ENCODE measurements around the gene HS3ST4. TPM values are rescaled to one million over a fixed set of nuclear protein-coding genes. Genes with fewer than 3 reads are reported as not detected.

Gene HS3ST4
- total RNA-seq, 1 experiment from 2014 or later = not detected

DNA sequence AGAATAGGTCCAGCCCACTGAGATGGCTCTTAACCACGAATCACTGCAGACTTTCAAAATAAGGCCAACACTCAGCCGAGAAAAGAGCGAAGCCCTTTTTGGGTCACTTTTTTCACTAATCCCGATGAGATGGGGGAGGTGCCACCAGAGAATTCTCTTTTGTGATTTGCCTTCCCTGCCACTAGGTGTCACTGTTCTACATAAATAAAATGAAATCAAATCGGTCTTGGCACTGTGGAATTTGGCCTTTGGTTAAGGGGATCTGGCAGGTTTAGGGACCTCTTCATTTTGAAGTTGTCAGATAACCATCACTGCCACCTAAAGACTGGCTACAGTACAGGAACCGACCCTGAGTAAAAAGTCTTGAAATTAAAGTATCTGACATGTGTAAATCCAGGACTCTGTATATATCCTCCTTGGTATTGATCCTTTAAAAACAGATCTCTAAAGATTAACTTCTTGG lies 147.0 kb downstream of the HS3ST4 start:
- intact Hi-C loops (cut with micrococcal nuclease) = loop anchor here (2.0 to 5.0 kb wide), 3 partner anchors 1270 to 1618 kb away; no protein-coding TSS in a partner anchor
- RAD21 ChIA-PET (ENCODE audit: low non-redundant PET in 1 of 2, low total read pairs in 2 of 2, uncharacterized antibody in 2 of 2, unreplicated experiment in 2 of 2) = no interaction called here
- no peak overlapping the region for H3K4me3 ChIP-seq (replicated peaks in 1 of 2; ENCODE audit: low read depth in 1 of 2, low read length in 2 of 2)
- no peaks in the 10 kb centered on the region for H3K9me2 ChIP-seq (ENCODE audit: insufficient read depth)
- H4K20me1 ChIP-seq (ENCODE audit: insufficient read depth) = no peaks in the 10 kb centered on the region
- peak; percentile 57 for ATAC-seq
- no peaks in the 10 kb centered on the region for H3K4me1 ChIP-seq (ENCODE audit: control insufficient read depth in 1 of 2, insufficient read depth in 2 of 2, low read length in 2 of 2)
- POLR2A ChIA-PET = no interaction called here
- peak; percentile 27 for DNase-seq (ENCODE audit: low read depth, low spot score)
- H3K79me2 ChIP-seq (ENCODE audit: insufficient read depth, low read length) = no peaks in the 10 kb centered on the region
- BruUV-seq (replicated peaks) = no TSS peak
- no peaks in the 10 kb centered on the region for H3K27me3 ChIP-seq (ENCODE audit: insufficient read depth, low read length)
- H3K9ac ChIP-seq (ENCODE audit: low read length) = no peak overlapping the region
- no peak overlapping the region for H3K27ac ChIP-seq (ENCODE audit: low read depth, low read length)
- no peak overlapping the region for H3K4me2 ChIP-seq (ENCODE audit: low read length)
- H2AFZ ChIP-seq (ENCODE audit: low read depth, low read length, poor library complexity, severe bottlenecking) = no peak overlapping the region
- TF ChIP-seq JUND (IDR thresholded peaks at IDR 0.05) (no peak), RAD21 (IDR thresholded peaks at IDR 0.05; ENCODE audit: low read depth) (peak; percentile 60)
- TF ChIP-seq, protein P1, sequence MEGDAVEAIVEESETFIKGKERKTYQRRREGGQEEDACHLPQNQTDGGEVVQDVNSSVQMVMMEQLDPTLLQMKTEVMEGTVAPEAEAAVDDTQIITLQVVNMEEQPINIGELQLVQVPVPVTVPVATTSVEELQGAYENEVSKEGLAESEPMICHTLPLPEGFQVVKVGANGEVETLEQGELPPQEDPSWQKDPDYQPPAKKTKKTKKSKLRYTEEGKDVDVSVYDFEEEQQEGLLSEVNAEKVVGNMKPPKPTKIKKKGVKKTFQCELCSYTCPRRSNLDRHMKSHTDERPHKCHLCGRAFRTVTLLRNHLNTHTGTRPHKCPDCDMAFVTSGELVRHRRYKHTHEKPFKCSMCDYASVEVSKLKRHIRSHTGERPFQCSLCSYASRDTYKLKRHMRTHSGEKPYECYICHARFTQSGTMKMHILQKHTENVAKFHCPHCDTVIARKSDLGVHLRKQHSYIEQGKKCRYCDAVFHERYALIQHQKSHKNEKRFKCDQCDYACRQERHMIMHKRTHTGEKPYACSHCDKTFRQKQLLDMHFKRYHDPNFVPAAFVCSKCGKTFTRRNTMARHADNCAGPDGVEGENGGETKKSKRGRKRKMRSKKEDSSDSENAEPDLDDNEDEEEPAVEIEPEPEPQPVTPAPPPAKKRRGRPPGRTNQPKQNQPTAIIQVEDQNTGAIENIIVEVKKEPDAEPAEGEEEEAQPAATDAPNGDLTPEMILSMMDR (IDR thresholded peaks at IDR 0.05 in 2 of 3, conservative IDR thresholded peaks at IDR 0.05 in 1 of 3; ENCODE audit: borderline replicate concordance in 1 of 3, insufficient read depth in 1 of 3, low read depth in 2 of 3, low read length in 2 of 3) = peak; percentile 31 to 77 (median 61); a peak in 5 of 6 replicates
- no peaks in the 10 kb centered on the region for H3K9me3 ChIP-seq (ENCODE audit: control insufficient read depth in 1 of 2, insufficient read depth in 1 of 2, low read depth in 1 of 2, low read length in 2 of 2)
- CTCF ChIA-PET = no interaction called here
- H3K36me3 ChIP-seq (ENCODE audit: control insufficient read depth in 1 of 2, insufficient read depth in 2 of 2, low read length in 2 of 2) = no peaks in the 10 kb centered on the region

DNA sequence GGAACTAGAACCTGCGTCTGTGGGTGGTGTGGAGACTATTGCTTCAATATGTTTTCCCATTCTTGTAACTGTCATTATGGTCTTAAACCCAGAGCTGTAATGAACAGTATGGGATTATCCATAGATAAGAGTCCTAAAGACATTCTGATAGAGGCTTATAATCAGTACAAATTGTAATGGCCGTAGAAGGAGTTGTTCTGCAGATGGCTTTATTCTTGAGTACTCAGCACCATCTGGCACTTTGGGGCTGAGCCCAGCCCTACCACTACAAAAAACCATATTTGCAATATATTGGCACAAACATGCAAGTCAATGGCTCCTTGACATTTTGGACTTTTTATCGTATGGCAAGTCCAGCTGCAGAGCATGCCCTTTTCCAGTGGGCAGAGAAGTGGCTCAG lies 150.0 kb downstream of the HS3ST4 start:
- CTCF ChIA-PET = interaction anchor here (0.8 kb wide), 1 partner anchor 1268 kb away, joined by 6 read pairs; no protein-coding TSS in a partner anchor
- H2AFZ ChIP-seq (ENCODE audit: low read depth, low read length, poor library complexity, severe bottlenecking) = no peak overlapping the region

More for the DNA sequence above, 150.0 kb downstream of the HS3ST4 start:
- Histone ChIP-seq H4K20me1 (ENCODE audit: insufficient read depth) (no peaks in the 10 kb centered on the region), H3K27ac (ENCODE audit: low read depth, low read length) (no peak overlapping the region), H3K9me3 (ENCODE audit: control insufficient read depth in 1 of 2, insufficient read depth in 1 of 2, low read depth in 1 of 2, low read length in 2 of 2) (no peaks in the 10 kb centered on the region), H3K4me3 (replicated peaks in 1 of 2; ENCODE audit: low read depth in 1 of 2, low read length in 2 of 2) (no peak overlapping the region), H3K9ac (ENCODE audit: low read length) (no peak overlapping the region), H3K36me3 (ENCODE audit: control insufficient read depth in 1 of 2, insufficient read depth in 2 of 2, low read length in 2 of 2) (no peaks in the 10 kb centered on the region), H3K4me1 (ENCODE audit: control insufficient read depth in 1 of 2, insufficient read depth in 2 of 2, low read length in 2 of 2) (no peaks in the 10 kb centered on the region), H3K79me2 (ENCODE audit: insufficient read depth, low read length) (no peaks in the 10 kb centered on the region), H3K27me3 (ENCODE audit: insufficient read depth, low read length) (no peaks in the 10 kb centered on the region), H3K4me2 (ENCODE audit: low read length) (no peak overlapping the region), H3K9me2 (ENCODE audit: insufficient read depth) (no peaks in the 10 kb centered on the region)
- no peak for ATAC-seq
- no TSS peak for BruUV-seq (replicated peaks)
- ChIA-PET RAD21 (ENCODE audit: low non-redundant PET in 1 of 2, low total read pairs in 2 of 2, uncharacterized antibody in 2 of 2, unreplicated experiment in 2 of 2) (no interaction called here), POLR2A (no interaction called here)
- intact Hi-C loops (cut with micrococcal nuclease) = no loop called here
- TF ChIP-seq ZFX (IDR thresholded peaks at IDR 0.05) (no peak), JUND (IDR thresholded peaks at IDR 0.05) (no peak), RAD21 (IDR thresholded peaks at IDR 0.05; ENCODE audit: low read depth) (no peak), EGR1 (IDR thresholded peaks at IDR 0.05; ENCODE audit: low read depth) (no peak), ZNF274 (IDR thresholded peaks at IDR 0.05; ENCODE audit: low read depth, low read length) (no peak), CBX3 (IDR thresholded peaks at IDR 0.05; ENCODE audit: low read depth) (no peak)
- TF ChIP-seq, protein P2, sequence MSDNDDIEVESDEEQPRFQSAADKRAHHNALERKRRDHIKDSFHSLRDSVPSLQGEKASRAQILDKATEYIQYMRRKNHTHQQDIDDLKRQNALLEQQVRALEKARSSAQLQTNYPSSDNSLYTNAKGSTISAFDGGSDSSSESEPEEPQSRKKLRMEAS (IDR thresholded peaks at IDR 0.05) = no peak
- no peak for DNase-seq (ENCODE audit: low read depth, low spot score)

All from HCT116 (cell line).